H1 (cell line): Measurements from ENCODE around the gene ARHGAP42. TPM values are rescaled to one million over a fixed set of nuclear protein-coding genes. Genes with fewer than 3 reads are reported as not detected.

Experiments
- CHD1 ChIP-seq: IDR thresholded peaks from 2 replicates; pipeline ENCODE4 v1.6.1; 2012; ENCODE audit warnings: low read depth, low read length, improper control_type of control experiment
- CREB1 ChIP-seq: IDR thresholded peaks from 2 replicates; pipeline ENCODE4 v1.6.1; 2012; ENCODE audit warnings: inconsistent platforms
- RXRA ChIP-seq: IDR thresholded peaks from 2 replicates; pipeline ENCODE4 v1.6.1; 2011; ENCODE audit warnings: low read depth, mild to moderate bottlenecking, low read length, moderate library complexity; ENCODE audit not compliant: insufficient read depth
- SUZ12 ChIP-seq: fragments of 200-600 bp; sonication (generic); IDR thresholded peaks from 2 replicates; pipeline ENCODE4 v1.6.1; 2012; ENCODE audit warnings: mild to moderate bottlenecking, inconsistent platforms, low read length, moderate library complexity, mixed read lengths
- TAF1 ChIP-seq: IDR thresholded peaks from 2 replicates; pipeline ENCODE4 v1.6.1; 2011; ENCODE audit warnings: mild to moderate bottlenecking, low read depth, low read length
- TCF12 ChIP-seq: IDR thresholded peaks from 2 replicates; pipeline ENCODE4 v1.6.1; 2011; ENCODE audit warnings: low read depth, mild to moderate bottlenecking, low read length
- TEAD4 ChIP-seq: IDR thresholded peaks from 2 replicates; pipeline ENCODE4 v1.6.1; 2012; ENCODE audit warnings: low read depth, low read length, inconsistent platforms, mixed read lengths
- polyA plus RNA-seq, 7 experiments: library from polyadenylated mRNA; depleted of rRNA in 3 of 7; stranded (reverse) in 5 of 7; unstranded in 2 of 7; fragments of >200 nt in 5 of 7; fragments of 200-250 nt in 2 of 7; gene quantifications; 1 replicate in 5 of 7; 2 replicates in 1 of 7; 4 replicates in 1 of 7; pipeline versions ENCODE4 v1.2.1 to v1.2.3, GENCODE V29; 2011 to 2013; ENCODE audit warnings: missing spikeins in 2 of 7, mixed read lengths in 2 of 7
- total RNA-seq: library from RNA; stranded (reverse); fragmentation: NEBNext Ultra II Directional; extraction: Animal tissue kit (Norgen Biotek cat#: 25700); gene quantifications from 2 replicates; pipeline ENCODE4 v1.2.1, GENCODE V29; 2021

ARHGAP42 gene
- total and polyA plus RNA-seq, 2 of the 8 experiments (the other 6 are each of a cell fraction or from before 2014, with no cell fraction given), result 22.2 to 33.5 TPM

GRCh38 chr11:100686476-100687053, 523 bp upstream of the ARHGAP42 start (continued):
- no peak for TF ChIP-seq TAF1
- no peak for TF ChIP-seq RXRA
- TF ChIP-seq TEAD4, result no peak
- no peak for TF ChIP-seq CHD1
- 0 out of 2 replicates have a peak, but pooled peaks have one; percentile 11 for TF ChIP-seq CREB1
- TF ChIP-seq SUZ12, result no peak
- TF ChIP-seq TCF12, result no peak
